SU-DHL-6 (cell line): ENCODE measurements around the gene SPRR1A.

Experiments
- CTCF ChIP-seq: fragments of 200-600 bp; sonication (generic); IDR thresholded peaks from one replicate; pipeline ENCODE4 v1.5.1; 2017; ENCODE audit warnings: antibody characterized with exemption, mild to moderate bottlenecking, low read length, moderate library complexity; ENCODE audit not compliant: insufficient read depth, poor library complexity, severe bottlenecking
- EZH2phosphoT487 ChIP-seq: fragments of 200-600 bp; sonication (generic), shearing (Covaris generic); conservative IDR thresholded peaks from 2 replicates; pipeline ENCODE4 v1.6.1; 2018; ENCODE audit warnings: mild to moderate bottlenecking, antibody characterized with exemption, low read length, moderate library complexity, mixed read lengths

- TF ChIP-seq CTCF: no peak
- no peak for TF ChIP-seq EZH2phosphoT487
These were observed 48.2 kb downstream of the SPRR1A start for GRCh38 chr1:153032073-153032472.
